Stimulated activated CD4-positive, alpha-beta T cell treated with anti-CD3 and anti-CD28 coated beads, TNF-alpha, amount 100 ng/mL, for 24 hours (primary cell): ENCODE results near the gene SLC10A3.

Experiments used
- DNase-seq, 3 experiments: peaks; one replicate each; pipeline ENCODE4 v3.0.0-alpha.2; 2020; ENCODE audit warnings: low read depth in 3 of 3

SLC10A3 gene

DNA sequence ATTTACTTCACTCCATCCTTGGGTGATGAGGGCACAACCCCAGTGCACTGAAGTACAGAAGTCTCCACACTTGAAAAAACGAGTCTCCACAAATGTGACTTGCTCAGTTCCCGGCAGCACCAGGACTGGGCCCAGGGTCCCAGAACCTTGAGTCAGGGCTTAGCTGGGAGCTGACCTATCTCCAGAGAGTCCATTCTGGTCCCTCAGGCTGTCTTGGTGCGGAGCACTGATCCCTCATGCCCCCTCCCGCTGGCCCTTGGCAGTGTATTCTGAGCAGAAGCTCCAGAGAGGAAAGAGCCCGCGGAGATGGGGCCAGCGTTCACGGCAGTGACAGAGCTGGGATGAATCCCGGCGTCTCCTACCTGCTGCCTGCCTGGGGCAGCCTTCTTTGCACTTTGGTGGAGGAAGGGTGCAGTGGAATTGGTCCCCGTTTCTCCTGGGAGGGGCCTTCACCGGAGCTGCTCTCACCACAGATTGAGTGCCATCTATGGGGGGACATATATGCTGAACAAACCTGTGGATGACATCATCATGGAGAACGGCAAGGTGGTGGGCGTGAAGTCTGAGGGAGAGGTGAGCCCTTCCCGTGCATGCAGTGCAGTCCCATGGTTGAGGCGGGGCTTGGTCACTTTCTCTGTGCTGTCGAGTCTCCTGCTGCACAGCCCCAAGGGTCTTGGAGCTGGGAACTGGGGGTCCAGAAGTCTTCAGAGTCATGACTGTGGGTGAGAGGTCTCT lies 49.6 kb downstream of the SLC10A3 start:
- no peak for DNase-seq

DNA sequence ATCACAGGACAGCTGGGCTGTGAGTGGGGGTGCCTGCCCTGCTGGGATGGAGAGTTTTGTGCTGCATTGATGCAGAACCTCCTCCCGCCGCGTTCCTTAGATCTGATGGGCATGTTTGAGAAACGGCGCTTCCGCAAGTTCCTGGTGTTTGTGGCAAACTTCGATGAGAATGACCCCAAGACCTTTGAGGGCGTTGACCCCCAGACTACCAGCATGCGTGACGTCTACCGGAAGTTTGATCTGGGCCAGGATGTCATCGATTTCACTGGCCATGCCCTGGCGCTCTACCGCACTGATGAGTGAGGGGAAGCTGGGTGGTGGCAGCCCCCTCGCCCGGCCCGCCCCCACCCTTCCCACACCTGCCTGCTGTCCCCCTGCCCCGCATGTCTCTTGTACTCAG lies 50.6 kb downstream of the SLC10A3 start:
- no peak for DNase-seq

DNA sequence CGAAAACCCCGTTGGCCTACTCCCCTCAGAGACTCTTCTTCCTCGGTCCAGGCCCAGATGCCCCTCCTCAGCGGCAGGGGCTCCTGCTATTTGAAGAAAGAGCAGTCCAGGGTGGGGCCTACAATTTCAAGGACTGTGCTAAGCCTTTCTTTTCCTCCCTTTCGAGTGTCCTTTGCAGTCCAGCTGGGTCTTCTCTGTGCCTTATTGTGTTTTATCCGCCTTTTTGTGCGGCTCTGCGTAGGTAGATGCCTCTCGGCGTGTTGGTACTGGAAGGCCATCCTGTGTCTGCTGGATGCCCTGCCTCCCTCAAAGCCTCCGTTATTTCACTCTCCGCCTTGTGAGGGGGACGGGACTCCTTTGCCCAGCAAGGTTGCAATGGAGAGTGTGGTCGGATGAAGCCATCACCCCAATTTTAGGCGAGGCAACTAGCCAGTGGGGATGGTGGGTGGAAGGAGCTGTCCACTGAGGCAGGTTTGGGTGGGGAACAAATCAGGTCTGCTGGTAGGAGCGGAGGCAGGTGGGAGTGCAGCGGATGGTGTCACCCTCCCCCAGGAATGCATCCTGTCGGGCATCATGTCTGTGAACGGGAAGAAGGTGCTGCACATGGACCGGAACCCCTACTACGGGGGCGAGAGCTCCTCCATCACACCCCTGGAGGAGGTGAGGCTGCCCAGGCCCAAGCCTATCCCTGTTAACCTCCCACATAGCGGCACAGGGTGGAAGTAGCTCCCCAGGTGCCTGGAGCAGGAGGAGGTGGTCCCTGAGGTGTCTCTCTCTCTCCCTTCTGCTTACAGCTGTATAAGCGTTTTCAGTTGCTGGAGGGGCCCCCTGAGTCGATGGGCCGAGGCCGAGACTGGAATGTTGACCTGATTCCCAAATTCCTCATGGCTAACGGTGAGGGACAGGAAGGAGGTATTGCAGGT lies 52.2 kb downstream of the SLC10A3 start:
- DNase-seq: no peak
